Measurements from ENCODE around the gene RAB6A.

The RAB6A gene

DNA sequence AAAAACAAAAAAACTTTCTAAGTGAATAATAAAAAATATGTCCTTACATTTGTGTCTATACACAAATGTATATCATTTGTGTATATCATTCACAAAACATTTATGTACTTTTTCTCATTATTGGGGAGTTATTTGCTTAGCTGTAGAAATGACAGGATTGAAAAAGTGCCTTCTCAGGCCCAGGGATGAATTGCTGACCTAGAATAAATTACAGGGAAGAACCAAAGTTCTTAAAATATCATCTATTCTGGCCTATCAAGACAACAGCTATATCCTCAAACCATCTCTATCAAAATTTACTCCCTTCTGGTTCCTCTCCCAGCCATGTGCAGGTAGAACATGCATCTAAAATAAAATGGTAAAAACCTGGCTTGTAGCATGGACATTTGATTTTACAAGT is 1.9 kb upstream of the RAB6A start:
- no peak for DNase-seq (ENCODE audit: low read depth)
- TF ChIP-seq, protein P1, sequence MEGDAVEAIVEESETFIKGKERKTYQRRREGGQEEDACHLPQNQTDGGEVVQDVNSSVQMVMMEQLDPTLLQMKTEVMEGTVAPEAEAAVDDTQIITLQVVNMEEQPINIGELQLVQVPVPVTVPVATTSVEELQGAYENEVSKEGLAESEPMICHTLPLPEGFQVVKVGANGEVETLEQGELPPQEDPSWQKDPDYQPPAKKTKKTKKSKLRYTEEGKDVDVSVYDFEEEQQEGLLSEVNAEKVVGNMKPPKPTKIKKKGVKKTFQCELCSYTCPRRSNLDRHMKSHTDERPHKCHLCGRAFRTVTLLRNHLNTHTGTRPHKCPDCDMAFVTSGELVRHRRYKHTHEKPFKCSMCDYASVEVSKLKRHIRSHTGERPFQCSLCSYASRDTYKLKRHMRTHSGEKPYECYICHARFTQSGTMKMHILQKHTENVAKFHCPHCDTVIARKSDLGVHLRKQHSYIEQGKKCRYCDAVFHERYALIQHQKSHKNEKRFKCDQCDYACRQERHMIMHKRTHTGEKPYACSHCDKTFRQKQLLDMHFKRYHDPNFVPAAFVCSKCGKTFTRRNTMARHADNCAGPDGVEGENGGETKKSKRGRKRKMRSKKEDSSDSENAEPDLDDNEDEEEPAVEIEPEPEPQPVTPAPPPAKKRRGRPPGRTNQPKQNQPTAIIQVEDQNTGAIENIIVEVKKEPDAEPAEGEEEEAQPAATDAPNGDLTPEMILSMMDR (IDR thresholded peaks at IDR 0.05; ENCODE audit: insufficient read depth, low read depth, low read length, missing control alignments) = no peak
- H3K4me3 ChIP-seq (ENCODE audit: low read depth, low read length) = no peak overlapping the region

DNA sequence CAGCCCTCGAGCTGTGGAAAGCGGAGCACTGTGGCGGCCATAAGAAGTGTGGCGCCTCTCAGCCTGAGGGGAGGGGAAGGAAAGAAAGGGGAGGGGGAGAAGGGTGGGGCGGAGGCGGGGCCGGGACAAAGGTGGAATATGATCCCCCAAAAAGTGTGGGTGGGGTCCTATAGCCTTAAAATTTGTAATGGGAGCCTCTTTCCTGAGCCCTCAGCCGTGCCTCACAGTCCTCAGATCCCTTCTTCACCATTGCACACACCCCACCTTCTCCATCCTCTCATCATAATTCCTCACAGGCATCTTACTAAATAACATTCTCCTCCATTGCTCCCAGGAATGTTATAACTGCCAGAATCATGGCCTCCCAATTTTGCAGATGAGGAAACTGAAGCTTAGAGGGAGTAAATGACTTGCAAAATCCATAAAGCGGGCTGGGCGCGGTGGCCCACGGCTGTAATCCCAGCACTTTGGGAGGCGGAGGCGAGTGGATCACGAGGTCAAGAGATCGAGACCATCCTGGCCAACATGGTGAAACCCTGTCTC is 600 bp upstream of the RAB6A start:
- TF ChIP-seq, protein P1 (IDR thresholded peaks at IDR 0.05; ENCODE audit: insufficient read depth, low read depth, low read length, missing control alignments) = no peak
- no peak for DNase-seq (ENCODE audit: low read depth)
- H3K4me3 ChIP-seq (ENCODE audit: low read depth, low read length) = peak overlapping the region; percentile 67

DNA sequence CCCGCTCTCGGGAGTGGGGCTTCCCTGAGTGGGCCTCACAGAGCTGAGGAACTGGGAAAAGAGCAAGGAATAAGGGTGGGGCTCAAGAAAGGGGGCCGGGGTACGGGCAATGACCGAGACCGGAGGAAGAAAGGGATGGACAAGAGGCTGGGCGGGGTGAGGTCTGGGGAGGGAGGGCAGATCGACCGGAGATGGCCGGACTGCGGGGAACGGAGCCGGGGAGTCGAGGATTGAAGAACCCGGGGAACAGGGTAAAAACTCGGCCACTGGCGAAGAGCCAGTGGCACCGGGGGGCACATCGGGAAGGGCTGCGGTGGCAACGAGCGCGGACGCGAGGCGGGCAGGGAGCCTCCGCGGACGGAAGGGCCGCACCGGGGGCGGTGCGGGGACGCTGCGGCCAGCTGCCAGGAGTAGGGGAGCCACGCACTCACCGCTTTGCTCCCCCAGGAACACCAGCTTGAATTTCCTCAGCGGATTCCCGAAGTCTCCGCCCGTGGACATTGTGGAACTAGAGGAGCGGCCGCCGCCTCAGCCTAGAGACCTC is 667 bp downstream of the RAB6A start:
- DNase-seq (ENCODE audit: low read depth) = peak; percentile 29
- peak overlapping the region; percentile 98 for H3K4me3 ChIP-seq (ENCODE audit: low read depth, low read length)

GRCh38 chr11:73759610-73760134 is 1.2 kb downstream of the RAB6A start:
- TF ChIP-seq, protein P1 (IDR thresholded peaks at IDR 0.05; ENCODE audit: insufficient read depth, low read depth, low read length, missing control alignments) = no peak
- peak overlapping the region; percentile 98 for H3K4me3 ChIP-seq (ENCODE audit: low read depth, low read length)
- peak; percentile 3 for DNase-seq (ENCODE audit: low read depth)

More for the DNA sequence above, 667 bp downstream of the RAB6A start:
- TF ChIP-seq, protein P1 (IDR thresholded peaks at IDR 0.05; ENCODE audit: insufficient read depth, low read depth, low read length, missing control alignments) = no peak

DNA sequence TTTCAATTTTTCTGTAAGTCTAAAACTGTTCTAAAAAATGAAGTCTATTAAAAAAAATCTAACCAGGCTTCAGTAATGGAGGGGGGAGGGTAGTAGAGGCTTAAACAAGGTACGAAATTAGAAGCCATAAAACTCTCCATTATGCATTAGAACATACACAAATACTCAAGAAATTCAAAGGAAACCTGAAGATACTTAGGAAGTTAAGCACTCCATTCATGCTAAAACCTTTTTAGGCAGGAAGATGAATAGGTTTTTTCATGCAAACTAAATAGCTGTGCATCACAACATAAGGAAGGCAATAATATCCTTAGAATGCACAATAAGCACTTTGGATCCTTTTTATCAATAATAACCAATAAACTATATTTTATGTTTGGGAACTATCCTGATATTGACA is 2.4 kb downstream of the RAB6A start:
- no peak for DNase-seq (ENCODE audit: low read depth)
- TF ChIP-seq, protein P1 (IDR thresholded peaks at IDR 0.05; ENCODE audit: insufficient read depth, low read depth, low read length, missing control alignments) = no peak
- H3K4me3 ChIP-seq (ENCODE audit: low read depth, low read length) = peak overlapping the region; percentile 98

- TF ChIP-seq, protein P1 (IDR thresholded peaks at IDR 0.05; ENCODE audit: insufficient read depth, low read depth, low read length, missing control alignments) = no peak
- DNase-seq (ENCODE audit: low read depth) = no peak
- no peak overlapping the region for H3K4me3 ChIP-seq (ENCODE audit: low read depth, low read length)
These were observed 3.3 kb downstream of the RAB6A start for GRCh38 chr11:73757598-73757997.

GRCh38 chr11:73755670-73756069 is 5.2 kb downstream of the RAB6A start:
- DNase-seq (ENCODE audit: low read depth) = no peak
- TF ChIP-seq, protein P1 (IDR thresholded peaks at IDR 0.05; ENCODE audit: insufficient read depth, low read depth, low read length, missing control alignments) = no peak
- no peak overlapping the region for H3K4me3 ChIP-seq (ENCODE audit: low read depth, low read length)

Data from GM12865 (cell line).